A673 (cell line): Measurements from ENCODE around the gene BPIFB2. TPM values are rescaled to one million over a fixed set of nuclear protein-coding genes. Genes with fewer than 3 reads are reported as not detected.

Experiments
- BruUV-seq: library from RNA; stranded (reverse); fragments of 400-500 nt; replicated peaks from 2 replicates; lab custom pipeline; 2021; lab: Mats Ljungman, UMichigan
- CTCF ChIA-PET: fragments of 300-600 bp; sonication (Branson Sonifier 250); formaldehyde crosslinking; loops from one replicate; lab custom pipeline; 2022; ENCODE audit warnings: antibody characterized with exemption; lab: Charles Lee
- POLR2A ChIA-PET: fragments of 300-600 bp; sonication (Branson Sonifier 250); formaldehyde crosslinking; loops from one replicate; lab custom pipeline; 2022; ENCODE audit warnings: antibody characterized with exemption; ENCODE audit not compliant: low non-redundant PET; lab: Charles Lee
- DNase-seq: peaks from one replicate; pipeline ENCODE4 v3.0.0-alpha.2; 2015; ENCODE audit warnings: low spot score
- H3K27ac ChIP-seq: fragments of 200-600 bp; sonication (generic); 2 replicates; pipeline ENCODE4 v1.5.1; 2016; ENCODE audit warnings: mixed run types, low read depth, mild to moderate bottlenecking, mixed read lengths, antibody characterized with exemption, low read length; ENCODE audit not compliant: poor library complexity, severe bottlenecking
- H3K27me3 ChIP-seq: fragments of 200-600 bp; sonication (generic); replicated peaks from 2 replicates; pipeline ENCODE4 v1.6.1; 2017; ENCODE audit warnings: mixed run types, low read depth, mild to moderate bottlenecking, mixed read lengths, antibody characterized with exemption, low read length; ENCODE audit not compliant: insufficient read depth, poor library complexity
- H3K36me3 ChIP-seq: fragments of 200-600 bp; sonication (generic); 2 replicates; pipeline ENCODE4 v1.6.1; 2016; ENCODE audit warnings: mixed run types, mild to moderate bottlenecking, mixed read lengths, antibody characterized with exemption, low read length; ENCODE audit not compliant: insufficient read depth, poor library complexity, severe bottlenecking
- H3K4me1 ChIP-seq: fragments of 200-600 bp; sonication (generic); 2 replicates; pipeline ENCODE4 v1.6.1; 2017; ENCODE audit warnings: mixed run types, mild to moderate bottlenecking, mixed read lengths, antibody characterized with exemption, low read length; ENCODE audit not compliant: insufficient read depth, poor library complexity, severe bottlenecking
- H3K4me3 ChIP-seq: fragments of 200-600 bp; sonication (generic); 2 replicates; pipeline ENCODE4 v1.5.1; 2016; ENCODE audit warnings: low read depth, mixed run types, mild to moderate bottlenecking, mixed read lengths, low read length; ENCODE audit not compliant: poor library complexity, severe bottlenecking
- H3K9me3 ChIP-seq: fragments of 200-600 bp; sonication (generic); 2 replicates; pipeline ENCODE4 v1.6.1; 2016; ENCODE audit warnings: mixed run types, low read depth, mild to moderate bottlenecking, mixed read lengths, antibody characterized with exemption, low read length; ENCODE audit not compliant: poor library complexity, severe bottlenecking
- EZH2 ChIP-seq: fragments of 200-600 bp; sonication (generic); IDR thresholded peaks from 2 replicates; pipeline ENCODE4 v1.6.1; 2017; ENCODE audit warnings: borderline replicate concordance, low read depth, mild to moderate bottlenecking, mixed read lengths, antibody characterized with exemption, low read length; ENCODE audit not compliant: poor library complexity, severe bottlenecking
- intact Hi-C: fragments of 100-400 bp; cut with micrococcal nuclease; formaldehyde crosslinking; loops from one replicate; pipeline ENCODE4 v1.10.0; 2022; ENCODE audit not compliant: unreplicated experiment
- total RNA-seq: library from RNA; stranded (reverse); gene quantifications from 2 replicates; pipeline ENCODE4 v1.2.3, GENCODE V29; 2021
- TF ChIP-seq, protein P1 (sequence below): fragments of 300-800, 200-600 bp; sonication (generic); conservative IDR thresholded peaks from 2 replicates; pipeline ENCODE4 v1.5.1; 2017; ENCODE audit warnings: low read depth, mild to moderate bottlenecking, antibody characterized with exemption, low read length, moderate library complexity, mixed read lengths

The BPIFB2 gene
- total RNA-seq, 1 experiment from 2014 or later: not detected

DNA sequence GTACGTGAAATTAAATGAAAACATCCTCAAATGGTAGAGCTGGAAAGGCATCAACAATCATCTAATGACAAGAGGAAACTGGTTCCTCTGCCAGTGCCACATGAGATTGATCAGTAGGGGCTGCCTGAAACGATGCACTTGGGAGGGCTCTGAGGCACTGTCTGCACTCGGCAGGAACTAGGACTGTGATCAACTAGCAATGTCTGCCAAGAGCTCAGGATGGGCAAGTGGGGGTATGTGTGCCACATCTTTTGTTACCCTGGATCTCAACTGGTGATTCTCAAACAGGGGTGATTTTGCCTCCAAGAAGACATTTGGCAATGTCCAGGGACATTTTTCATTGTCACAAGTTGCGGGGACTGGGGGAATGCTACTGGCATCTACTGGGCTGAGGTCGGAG, 25.9 kb downstream of the BPIFB2 start:
- Histone ChIP-seq H3K4me3 (no peak overlapping the region), H3K27me3 (peaks cover 5% of the 10 kb centered on the region), H3K27ac (no peak overlapping the region), H3K9me3 (no peaks in the 10 kb centered on the region), H3K4me1 (no peaks in the 10 kb centered on the region), H3K36me3 (no peaks in the 10 kb centered on the region)
- CTCF ChIA-PET: no interaction called here
- no peak for TF ChIP-seq EZH2
- TF ChIP-seq, protein P1, sequence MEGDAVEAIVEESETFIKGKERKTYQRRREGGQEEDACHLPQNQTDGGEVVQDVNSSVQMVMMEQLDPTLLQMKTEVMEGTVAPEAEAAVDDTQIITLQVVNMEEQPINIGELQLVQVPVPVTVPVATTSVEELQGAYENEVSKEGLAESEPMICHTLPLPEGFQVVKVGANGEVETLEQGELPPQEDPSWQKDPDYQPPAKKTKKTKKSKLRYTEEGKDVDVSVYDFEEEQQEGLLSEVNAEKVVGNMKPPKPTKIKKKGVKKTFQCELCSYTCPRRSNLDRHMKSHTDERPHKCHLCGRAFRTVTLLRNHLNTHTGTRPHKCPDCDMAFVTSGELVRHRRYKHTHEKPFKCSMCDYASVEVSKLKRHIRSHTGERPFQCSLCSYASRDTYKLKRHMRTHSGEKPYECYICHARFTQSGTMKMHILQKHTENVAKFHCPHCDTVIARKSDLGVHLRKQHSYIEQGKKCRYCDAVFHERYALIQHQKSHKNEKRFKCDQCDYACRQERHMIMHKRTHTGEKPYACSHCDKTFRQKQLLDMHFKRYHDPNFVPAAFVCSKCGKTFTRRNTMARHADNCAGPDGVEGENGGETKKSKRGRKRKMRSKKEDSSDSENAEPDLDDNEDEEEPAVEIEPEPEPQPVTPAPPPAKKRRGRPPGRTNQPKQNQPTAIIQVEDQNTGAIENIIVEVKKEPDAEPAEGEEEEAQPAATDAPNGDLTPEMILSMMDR: no peak
- DNase-seq: no peak
- POLR2A ChIA-PET: no interaction called here
- BruUV-seq: no TSS peak
- intact Hi-C loops: no loop called here

DNA sequence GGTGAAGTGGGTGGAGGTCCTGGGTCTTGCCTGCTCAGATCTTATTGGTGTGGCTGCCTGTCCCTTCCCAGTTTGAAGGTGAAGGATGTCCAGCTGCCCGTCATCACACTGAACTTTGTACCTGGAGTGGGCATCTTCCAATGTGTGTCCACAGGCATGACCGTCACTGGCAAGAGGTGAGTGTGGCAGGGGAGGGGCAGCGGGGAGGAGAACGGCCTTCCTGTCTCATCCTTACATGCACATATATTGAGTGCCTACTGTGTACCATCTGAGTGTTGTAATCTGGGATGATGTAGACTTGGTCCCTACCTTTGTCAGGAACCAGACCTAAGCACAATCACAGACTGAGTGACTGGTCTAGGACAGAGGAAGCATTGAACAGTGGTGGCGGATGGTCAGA, 26.6 kb downstream of the BPIFB2 start:
- POLR2A ChIA-PET: no interaction called here
- H3K36me3 ChIP-seq: no peaks in the 10 kb centered on the region
- no peak overlapping the region for H3K27ac ChIP-seq
- no peak for DNase-seq
- H3K4me1 ChIP-seq: no peaks in the 10 kb centered on the region
- CTCF ChIA-PET: no interaction called here
- H3K9me3 ChIP-seq: no peaks in the 10 kb centered on the region
- intact Hi-C loops: no loop called here
- TF ChIP-seq, protein P1: no peak
- no peak for TF ChIP-seq EZH2
- BruUV-seq: no TSS peak
- peaks cover 5% of the 10 kb centered on the region for H3K27me3 ChIP-seq
- no peak overlapping the region for H3K4me3 ChIP-seq

GRCh38 chr20:33034901-33035492, 27.5 kb downstream of the BPIFB2 start:
- H3K4me1 ChIP-seq: no peaks in the 10 kb centered on the region
- TF ChIP-seq EZH2: no peak
- TF ChIP-seq, protein P1: no peak
- H3K36me3 ChIP-seq: no peaks in the 10 kb centered on the region
- H3K4me3 ChIP-seq: no peak overlapping the region
- no peaks in the 10 kb centered on the region for H3K9me3 ChIP-seq
- ChIA-PET CTCF (no interaction called here), POLR2A (no interaction called here)
- H3K27me3 ChIP-seq: no peaks in the 10 kb centered on the region
- BruUV-seq: no TSS peak
- no peak overlapping the region for H3K27ac ChIP-seq
- intact Hi-C loops: no loop called here
- no peak for DNase-seq
